Epithelial cell of prostate (primary cell): ENCODE measurements around the gene PPRC1.

Experiments
- DNase-seq: peaks from one replicate; pipeline ENCODE4 v3.0.0-alpha.2; 2011; ENCODE audit warnings: low read depth, low spot score
- H3K27ac ChIP-seq: fragments of 450-650 bp; 2 replicates; pipeline ENCODE4 v1.5.1; 2017; ENCODE audit warnings: mild to moderate bottlenecking

The PPRC1 gene

GRCh38 chr10:102132563-102133372 is at the start of gene PPRC1:
Gene PPRC1, plus strand, starts transcription at chr10:102133040. Its CDS starts 29 bp downstream, at chr10:102133069.
- DNase-seq = peak; percentile 94
- H3K27ac ChIP-seq = peak within 1 kb of the TSS; percentile 94

- DNase-seq = no peak
Observed at GRCh38 chr10:102083541-102083940, 49.3 kb upstream of the PPRC1 start.

GRCh38 chr10:102085336-102085735 is 47.5 kb upstream of the PPRC1 start:
- DNase-seq = no peak
- no peak overlapping the region for H3K27ac ChIP-seq

More at GRCh38 chr10:102083541-102083940, 49.3 kb upstream of the PPRC1 start:
- H3K27ac ChIP-seq = no peak overlapping the region

- no peak overlapping the region for H3K27ac ChIP-seq
- DNase-seq = no peak
Observed at GRCh38 chr10:102086196-102086595, 46.6 kb upstream of the PPRC1 start.

GRCh38 chr10:102090772-102091171 is 42.1 kb upstream of the PPRC1 start:
- no peak for DNase-seq
- no peak overlapping the region for H3K27ac ChIP-seq

- no peak for DNase-seq
- H3K27ac ChIP-seq = no peak overlapping the region
Observed at GRCh38 chr10:102096449-102096848, 36.4 kb upstream of the PPRC1 start.

GRCh38 chr10:102101152-102101551 is 31.7 kb upstream of the PPRC1 start:
- no peak for DNase-seq

GRCh38 chr10:102102421-102102820 is 30.4 kb upstream of the PPRC1 start:
- no peak for DNase-seq
- H3K27ac ChIP-seq = no peak overlapping the region

More at GRCh38 chr10:102101152-102101551, 31.7 kb upstream of the PPRC1 start:
- no peak overlapping the region for H3K27ac ChIP-seq

GRCh38 chr10:102106998-102107397 is 25.8 kb upstream of the PPRC1 start:
- no peak overlapping the region for H3K27ac ChIP-seq
- no peak for DNase-seq

GRCh38 chr10:102109166-102110116 is 23.4 kb upstream of the PPRC1 start:
- no peak overlapping the region for H3K27ac ChIP-seq

GRCh38 chr10:102111276-102111675 is 21.6 kb upstream of the PPRC1 start:
- no peak for DNase-seq
- H3K27ac ChIP-seq = no peak overlapping the region

More at GRCh38 chr10:102109166-102110116, 23.4 kb upstream of the PPRC1 start:
- no peak for DNase-seq

- peak overlapping the region; percentile 82 for H3K27ac ChIP-seq
- no peak for DNase-seq
Observed at GRCh38 chr10:102112210-102112817, 20.5 kb upstream of the PPRC1 start.

- DNase-seq = peak; percentile 66
- peak overlapping the region; percentile 82 for H3K27ac ChIP-seq
Observed at GRCh38 chr10:102113261-102113955, 19.4 kb upstream of the PPRC1 start.

- peak overlapping the region; percentile 82 for H3K27ac ChIP-seq
- DNase-seq = no peak
Observed at GRCh38 chr10:102113956-102114857, 18.6 kb upstream of the PPRC1 start.

- peak overlapping the region; percentile 82 for H3K27ac ChIP-seq
- DNase-seq = no peak
Observed at GRCh38 chr10:102114861-102115618, 17.8 kb upstream of the PPRC1 start.

- no peak for DNase-seq
- peak overlapping the region; percentile 82 for H3K27ac ChIP-seq
Observed at GRCh38 chr10:102115775-102116174, 17.1 kb upstream of the PPRC1 start.

GRCh38 chr10:102116656-102117055 is 16.2 kb upstream of the PPRC1 start:
- DNase-seq = no peak
- peak overlapping the region; percentile 82 for H3K27ac ChIP-seq
